A549 treated with Mapracorat at 1 μM for 4 hours (cell line): ENCODE measurements around the gene STYXL1. TPM values are rescaled to one million over a fixed set of nuclear protein-coding genes. Genes with fewer than 3 reads are reported as not detected.

ENCODE experiments used
- total RNA-seq: library from RNA; stranded (reverse); fragments of 200-300 nt; extraction: Qiagen RNA extraction; gene quantifications from 5 replicates; pipeline ENCODE4 v1.2.3, GENCODE V29; 2022

STYXL1 gene
- 38.0 to 45.4 TPM (median 41.2 TPM) in 5 replicates for total RNA-seq

GRCh38 chr7:76047811-76048667 is at the start of gene STYXL1, which contains the start of gene MDH2:
TSS of gene STYXL1 (minus strand) at chr7:76048000. CDS start at chr7:76030523, 17,477 bp downstream.
TSS of gene MDH2 (plus strand) at chr7:76048106. CDS start at chr7:76048161, 55 bp downstream.

DNA sequence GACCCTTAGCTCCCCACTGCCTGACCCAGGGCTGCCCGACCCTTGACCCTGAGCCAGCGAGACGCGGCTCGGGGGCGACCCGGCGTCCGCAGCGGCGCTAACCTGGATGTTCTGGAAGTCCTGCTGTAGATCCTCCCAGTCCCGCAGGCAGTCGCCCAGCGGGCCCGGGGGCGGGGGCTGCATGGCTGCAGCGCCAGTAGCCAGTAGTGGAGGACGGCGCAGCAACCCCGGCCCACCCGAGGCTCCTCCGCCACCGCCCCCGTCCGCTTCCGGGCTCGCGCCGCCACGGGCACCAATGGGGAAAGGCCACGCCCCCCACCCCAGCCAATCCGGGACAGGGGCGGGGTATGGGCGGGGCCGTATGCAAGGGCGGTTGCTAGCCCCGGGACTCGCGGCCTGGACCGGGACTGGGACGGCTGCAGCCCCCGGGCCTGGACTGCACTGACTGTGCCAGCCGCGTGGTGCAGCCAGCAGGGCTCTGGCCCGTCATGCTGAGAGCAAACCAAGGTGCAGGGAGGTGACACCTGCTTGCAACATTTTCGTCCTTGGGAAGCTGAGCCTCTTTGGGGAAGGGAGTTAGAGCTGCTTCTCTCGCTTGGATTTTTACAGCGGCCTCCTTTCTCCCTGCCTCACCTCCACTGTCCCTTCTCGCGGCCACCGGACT is 53.3 kb downstream of the STYXL1 start, which contains the start of gene TMEM120A:
Gene TMEM120A (minus strand): TSS at position 208 of the 664 bp plus-strand sequence. CDS start 25 bp downstream, at position 183.

Other genes with a start within 250 kb of the STYXL1 start
- gene CCL24, start 234.2 kb downstream of the STYXL1 start, total RNA-seq, result not detected in 5 replicates
- 80.2 to 97.0 TPM (median 91.0 TPM) in 5 replicates for gene RHBDD2, start 169.0 kb downstream of the STYXL1 start, total RNA-seq
- 112 to 177 TPM (median 175 TPM) in 5 replicates for gene POR, start 132.8 kb downstream of the STYXL1 start, total RNA-seq
- gene TMEM120A, start 53.4 kb downstream of the STYXL1 start, total RNA-seq, result 37.6 to 47.3 TPM (median 42.0 TPM) in 5 replicates
- 347 to 410 TPM (median 393 TPM) in 5 replicates for gene MDH2, start 106 bp upstream of the STYXL1 start, total RNA-seq
- gene SRRM3, start 153.9 kb upstream of the STYXL1 start, total RNA-seq, result 8.0 to 11.6 TPM (median 11.3 TPM) in 5 replicates